SU-DHL-6 (cell line): ENCODE results near the gene SFTPB.

ENCODE experiments used
- EZH2phosphoT487 ChIP-seq: fragments of 200-600 bp; sonication (generic), shearing (Covaris generic); conservative IDR thresholded peaks from 2 replicates; pipeline ENCODE4 v1.6.1; 2018; ENCODE audit warnings: mild to moderate bottlenecking, antibody characterized with exemption, low read length, moderate library complexity, mixed read lengths
- TF ChIP-seq, protein P1 (sequence below): fragments of 200-600 bp; sonication (generic); IDR thresholded peaks from one replicate; pipeline ENCODE4 v1.5.1; 2017; ENCODE audit warnings: antibody characterized with exemption, mild to moderate bottlenecking, low read length, moderate library complexity; ENCODE audit not compliant: insufficient read depth, poor library complexity, severe bottlenecking

DNA sequence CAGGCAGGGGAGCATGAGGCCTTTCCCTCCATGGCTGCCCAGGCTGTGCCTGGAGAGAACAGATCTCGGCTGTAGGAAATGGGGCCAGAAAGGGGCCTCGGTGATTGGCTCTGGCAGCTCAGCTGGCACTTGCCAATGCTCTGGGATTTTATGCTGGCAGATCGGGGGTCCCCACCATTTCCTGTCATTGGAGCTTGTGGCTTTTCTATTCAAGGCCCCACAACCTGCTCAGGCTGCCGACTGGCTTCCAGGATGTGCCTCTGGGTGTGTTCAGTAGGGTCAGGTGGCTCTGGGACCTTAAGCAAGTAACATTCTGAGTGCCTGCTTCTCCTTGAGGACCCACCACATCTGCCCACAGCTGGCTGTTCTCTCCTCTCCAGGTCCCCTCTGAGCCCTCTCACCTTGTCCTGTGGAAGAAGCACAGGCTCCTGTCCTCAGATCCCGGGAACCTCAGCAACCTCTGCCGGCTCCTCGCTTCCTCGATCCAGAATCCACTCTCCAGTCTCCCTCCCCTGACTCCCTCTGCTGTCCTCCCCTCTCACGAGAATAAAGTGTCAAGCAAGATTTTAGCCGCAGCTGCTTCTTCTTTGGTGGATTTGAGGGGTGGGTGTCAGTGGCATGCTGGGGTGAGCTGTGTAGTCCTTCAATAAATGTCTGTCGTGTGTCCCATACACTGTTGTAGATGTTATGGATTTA lies 30.3 kb upstream of the SFTPB start:
- TF ChIP-seq, protein P1, sequence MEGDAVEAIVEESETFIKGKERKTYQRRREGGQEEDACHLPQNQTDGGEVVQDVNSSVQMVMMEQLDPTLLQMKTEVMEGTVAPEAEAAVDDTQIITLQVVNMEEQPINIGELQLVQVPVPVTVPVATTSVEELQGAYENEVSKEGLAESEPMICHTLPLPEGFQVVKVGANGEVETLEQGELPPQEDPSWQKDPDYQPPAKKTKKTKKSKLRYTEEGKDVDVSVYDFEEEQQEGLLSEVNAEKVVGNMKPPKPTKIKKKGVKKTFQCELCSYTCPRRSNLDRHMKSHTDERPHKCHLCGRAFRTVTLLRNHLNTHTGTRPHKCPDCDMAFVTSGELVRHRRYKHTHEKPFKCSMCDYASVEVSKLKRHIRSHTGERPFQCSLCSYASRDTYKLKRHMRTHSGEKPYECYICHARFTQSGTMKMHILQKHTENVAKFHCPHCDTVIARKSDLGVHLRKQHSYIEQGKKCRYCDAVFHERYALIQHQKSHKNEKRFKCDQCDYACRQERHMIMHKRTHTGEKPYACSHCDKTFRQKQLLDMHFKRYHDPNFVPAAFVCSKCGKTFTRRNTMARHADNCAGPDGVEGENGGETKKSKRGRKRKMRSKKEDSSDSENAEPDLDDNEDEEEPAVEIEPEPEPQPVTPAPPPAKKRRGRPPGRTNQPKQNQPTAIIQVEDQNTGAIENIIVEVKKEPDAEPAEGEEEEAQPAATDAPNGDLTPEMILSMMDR, result no peak
- TF ChIP-seq EZH2phosphoT487, result no peak
